ENCODE data around the gene ZC3H12A.

The ZC3H12A gene

GRCh38 chr1:37438869-37439343 lies 35.5 kb upstream of the ZC3H12A start:
- Histone ChIP-seq H3K27me3 (ENCODE audit: insufficient read depth, low read length) (peaks cover 43% of the 10 kb centered on the region), H2AFZ (ENCODE audit: low read length, unreplicated experiment) (no peak overlapping the region), H3K4me3 (ENCODE audit: low read depth, low read length) (no peak overlapping the region), H3K79me2 (ENCODE audit: control insufficient read depth, insufficient read depth, low read length, unreplicated experiment) (no peaks in the 10 kb centered on the region), H3K4me1 (ENCODE audit: control insufficient read depth, insufficient read depth, low read length, unreplicated experiment) (no peaks in the 10 kb centered on the region), H3K36me3 (ENCODE audit: insufficient read depth, low read length) (no peaks in the 10 kb centered on the region), H3K27ac (ENCODE audit: low read depth, low read length) (no peak overlapping the region)

GRCh38 chr1:37439349-37439995 lies 34.9 kb upstream of the ZC3H12A start:
- H3K4me1 ChIP-seq (ENCODE audit: control insufficient read depth, insufficient read depth, low read length, unreplicated experiment) = no peaks in the 10 kb centered on the region
- no peak overlapping the region for H3K4me3 ChIP-seq (ENCODE audit: low read depth, low read length)
- no peak overlapping the region for H3K27ac ChIP-seq (ENCODE audit: low read depth, low read length)
- H3K36me3 ChIP-seq (ENCODE audit: insufficient read depth, low read length) = no peaks in the 10 kb centered on the region
- no peaks in the 10 kb centered on the region for H3K79me2 ChIP-seq (ENCODE audit: control insufficient read depth, insufficient read depth, low read length, unreplicated experiment)
- H2AFZ ChIP-seq (ENCODE audit: low read length, unreplicated experiment) = no peak overlapping the region
- peaks cover 43% of the 10 kb centered on the region for H3K27me3 ChIP-seq (ENCODE audit: insufficient read depth, low read length)

GRCh38 chr1:37441490-37441889 lies 32.9 kb upstream of the ZC3H12A start:
- Histone ChIP-seq H3K36me3 (ENCODE audit: insufficient read depth, low read length) (no peaks in the 10 kb centered on the region), H3K79me2 (ENCODE audit: control insufficient read depth, insufficient read depth, low read length, unreplicated experiment) (no peaks in the 10 kb centered on the region), H2AFZ (ENCODE audit: low read length, unreplicated experiment) (no peak overlapping the region), H3K4me3 (ENCODE audit: low read depth, low read length) (no peak overlapping the region), H3K4me1 (ENCODE audit: control insufficient read depth, insufficient read depth, low read length, unreplicated experiment) (no peaks in the 10 kb centered on the region), H3K27ac (ENCODE audit: low read depth, low read length) (no peak overlapping the region), H3K27me3 (ENCODE audit: insufficient read depth, low read length) (peaks cover 37% of the 10 kb centered on the region)

GRCh38 chr1:37442139-37442538 lies 32.2 kb upstream of the ZC3H12A start:
- H3K79me2 ChIP-seq (ENCODE audit: control insufficient read depth, insufficient read depth, low read length, unreplicated experiment) = no peaks in the 10 kb centered on the region
- H3K4me3 ChIP-seq (ENCODE audit: low read depth, low read length) = no peak overlapping the region
- no peak overlapping the region for H2AFZ ChIP-seq (ENCODE audit: low read length, unreplicated experiment)
- no peaks in the 10 kb centered on the region for H3K36me3 ChIP-seq (ENCODE audit: insufficient read depth, low read length)
- peaks cover 31% of the 10 kb centered on the region for H3K27me3 ChIP-seq (ENCODE audit: insufficient read depth, low read length)
- no peaks in the 10 kb centered on the region for H3K4me1 ChIP-seq (ENCODE audit: control insufficient read depth, insufficient read depth, low read length, unreplicated experiment)
- H3K27ac ChIP-seq (ENCODE audit: low read depth, low read length) = no peak overlapping the region

GRCh38 chr1:37442644-37443043 lies 31.7 kb upstream of the ZC3H12A start:
- Histone ChIP-seq H3K27ac (ENCODE audit: low read depth, low read length) (no peak overlapping the region), H3K79me2 (ENCODE audit: control insufficient read depth, insufficient read depth, low read length, unreplicated experiment) (no peaks in the 10 kb centered on the region), H3K27me3 (ENCODE audit: insufficient read depth, low read length) (peaks cover 26% of the 10 kb centered on the region), H2AFZ (ENCODE audit: low read length, unreplicated experiment) (no peak overlapping the region), H3K4me3 (ENCODE audit: low read depth, low read length) (no peak overlapping the region), H3K4me1 (ENCODE audit: control insufficient read depth, insufficient read depth, low read length, unreplicated experiment) (no peaks in the 10 kb centered on the region), H3K36me3 (ENCODE audit: insufficient read depth, low read length) (no peaks in the 10 kb centered on the region)

GRCh38 chr1:37446874-37447273 lies 27.5 kb upstream of the ZC3H12A start:
- H3K27ac ChIP-seq (ENCODE audit: low read depth, low read length) = no peak overlapping the region
- H3K27me3 ChIP-seq (ENCODE audit: insufficient read depth, low read length) = peaks cover 13% of the 10 kb centered on the region
- peaks cover 2% of the 10 kb centered on the region for H3K4me1 ChIP-seq (ENCODE audit: control insufficient read depth, insufficient read depth, low read length, unreplicated experiment)
- H3K4me3 ChIP-seq (ENCODE audit: low read depth, low read length) = no peak overlapping the region
- no peaks in the 10 kb centered on the region for H3K36me3 ChIP-seq (ENCODE audit: insufficient read depth, low read length)
- H2AFZ ChIP-seq (ENCODE audit: low read length, unreplicated experiment) = no peak overlapping the region
- H3K79me2 ChIP-seq (ENCODE audit: control insufficient read depth, insufficient read depth, low read length, unreplicated experiment) = no peaks in the 10 kb centered on the region

- H3K27me3 ChIP-seq (ENCODE audit: insufficient read depth, low read length) = peaks cover under 1% of the 10 kb centered on the region; the same call in 1 of the 2 replicates
- no peaks in the 10 kb centered on the region for H3K79me2 ChIP-seq (ENCODE audit: control insufficient read depth, insufficient read depth, low read length, unreplicated experiment)
- no peak overlapping the region for H3K27ac ChIP-seq (ENCODE audit: low read depth, low read length)
- H3K4me3 ChIP-seq (ENCODE audit: low read depth, low read length) = no peak overlapping the region
- H3K36me3 ChIP-seq (ENCODE audit: insufficient read depth, low read length) = no peaks in the 10 kb centered on the region
- no peak overlapping the region for H2AFZ ChIP-seq (ENCODE audit: low read length, unreplicated experiment)
- H3K4me1 ChIP-seq (ENCODE audit: control insufficient read depth, insufficient read depth, low read length, unreplicated experiment) = peaks cover 6% of the 10 kb centered on the region
These were observed 26.2 kb upstream of the ZC3H12A start for GRCh38 chr1:37448185-37448584.

GRCh38 chr1:37448691-37449417 lies 25.5 kb upstream of the ZC3H12A start:
- H3K4me3 ChIP-seq (ENCODE audit: low read depth, low read length) = no peak overlapping the region
- no peak overlapping the region for H2AFZ ChIP-seq (ENCODE audit: low read length, unreplicated experiment)

GRCh38 chr1:37449936-37450335 lies 24.4 kb upstream of the ZC3H12A start:
- Histone ChIP-seq H3K27me3 (ENCODE audit: insufficient read depth, low read length) (no peaks in the 10 kb centered on the region), H3K27ac (ENCODE audit: low read depth, low read length) (no peak overlapping the region), H3K4me3 (ENCODE audit: low read depth, low read length) (no peak overlapping the region), H3K4me1 (ENCODE audit: control insufficient read depth, insufficient read depth, low read length, unreplicated experiment) (peaks cover 17% of the 10 kb centered on the region), H2AFZ (ENCODE audit: low read length, unreplicated experiment) (no peak overlapping the region), H3K36me3 (ENCODE audit: insufficient read depth, low read length) (no peaks in the 10 kb centered on the region), H3K79me2 (ENCODE audit: control insufficient read depth, insufficient read depth, low read length, unreplicated experiment) (no peaks in the 10 kb centered on the region)

More at GRCh38 chr1:37448691-37449417, 25.5 kb upstream of the ZC3H12A start:
- Histone ChIP-seq H3K79me2 (ENCODE audit: control insufficient read depth, insufficient read depth, low read length, unreplicated experiment) (no peaks in the 10 kb centered on the region), H3K27ac (ENCODE audit: low read depth, low read length) (no peak overlapping the region), H3K36me3 (ENCODE audit: insufficient read depth, low read length) (no peaks in the 10 kb centered on the region), H3K27me3 (ENCODE audit: insufficient read depth, low read length) (no peaks in the 10 kb centered on the region), H3K4me1 (ENCODE audit: control insufficient read depth, insufficient read depth, low read length, unreplicated experiment) (peaks cover 11% of the 10 kb centered on the region)

- H3K79me2 ChIP-seq (ENCODE audit: control insufficient read depth, insufficient read depth, low read length, unreplicated experiment) = no peaks in the 10 kb centered on the region
- no peak overlapping the region for H2AFZ ChIP-seq (ENCODE audit: low read length, unreplicated experiment)
- peaks cover 19% of the 10 kb centered on the region for H3K4me1 ChIP-seq (ENCODE audit: control insufficient read depth, insufficient read depth, low read length, unreplicated experiment)
- no peak overlapping the region; the same call in 1 of the 2 replicates for H3K27ac ChIP-seq (ENCODE audit: low read depth, low read length)
- no peak overlapping the region for H3K4me3 ChIP-seq (ENCODE audit: low read depth, low read length)
- H3K27me3 ChIP-seq (ENCODE audit: insufficient read depth, low read length) = no peaks in the 10 kb centered on the region
- no peaks in the 10 kb centered on the region for H3K36me3 ChIP-seq (ENCODE audit: insufficient read depth, low read length)
These were observed 22.0 kb upstream of the ZC3H12A start for GRCh38 chr1:37452416-37452815.

- no peak overlapping the region for H3K4me3 ChIP-seq (ENCODE audit: low read depth, low read length)
- no peaks in the 10 kb centered on the region for H3K27me3 ChIP-seq (ENCODE audit: insufficient read depth, low read length)
- peaks cover 19% of the 10 kb centered on the region for H3K4me1 ChIP-seq (ENCODE audit: control insufficient read depth, insufficient read depth, low read length, unreplicated experiment)
- H2AFZ ChIP-seq (ENCODE audit: low read length, unreplicated experiment) = no peak overlapping the region
- no peaks in the 10 kb centered on the region for H3K36me3 ChIP-seq (ENCODE audit: insufficient read depth, low read length)
- no peak overlapping the region for H3K27ac ChIP-seq (ENCODE audit: low read depth, low read length)
- no peaks in the 10 kb centered on the region for H3K79me2 ChIP-seq (ENCODE audit: control insufficient read depth, insufficient read depth, low read length, unreplicated experiment)
These were observed 20.7 kb upstream of the ZC3H12A start for GRCh38 chr1:37453647-37454046.
